Testis (tissue), 3 donors: ENCODE results near the gene DGKD. TPM values are rescaled to one million over a fixed set of nuclear protein-coding genes. Genes with fewer than 3 reads are reported as not detected.
A peak's percentile ranks its signal among the peaks of the same experiment; 100 is the strongest.

ENCODE experiments used
- DNase-seq: peaks from one replicate; pipeline ENCODE4 v3.0.0-alpha.2; 2019
- H3K27ac ChIP-seq, 2 donors: fragments of 200-600 bp; sonication (generic); one replicate each; pipeline ENCODE4 v1.5.1; 2019
- H3K27me3 ChIP-seq: fragments of 200-600 bp; sonication (generic); one replicate; pipeline ENCODE4 v1.5.1; 2019
- H3K36me3 ChIP-seq: fragments of 200-600 bp; sonication (generic); one replicate; pipeline ENCODE4 v1.5.1; 2017; ENCODE audit warnings: low read depth; ENCODE audit errors: missing control alignments
- H3K4me1 ChIP-seq: fragments of 200-600 bp; sonication (generic); one replicate; pipeline ENCODE4 v1.5.1; 2019
- H3K4me3 ChIP-seq, 2 donors: fragments of 200-600 bp; sonication (generic); one replicate each; pipeline ENCODE4 v1.5.1; 2017 to 2019
- H3K9me3 ChIP-seq: fragments of 200-600 bp; sonication (generic); one replicate; pipeline ENCODE4 v1.5.1; 2017
- CTCF ChIP-seq, 3 experiments: fragments of 450-650 bp in 2 of 3; fragments of 200-600 bp in 1 of 3; sonication (generic) in 1 of 3; IDR thresholded peaks; one replicate each; pipeline ENCODE4 v1.5.1; 2016 to 2019; ENCODE audit warnings: antibody characterized with exemption in 3 of 3, mild to moderate bottlenecking in 2 of 3, moderate library complexity in 1 of 3
- POLR2A ChIP-seq: fragments of 450-650 bp; IDR thresholded peaks from one replicate; pipeline ENCODE4 v1.6.1; 2017; ENCODE audit warnings: antibody characterized with exemption, mild to moderate bottlenecking, moderate library complexity
- WGBS, 2 donors: methylation state at CpG; one replicate each; pipeline ENCODE4 v1.1.5; 2018; 5-methylcytosine and 5-hydroxymethylcytosine counted together
- intact Hi-C: fragments of 100-400 bp; cut with DNase I; formaldehyde crosslinking; loops from one replicate; pipeline ENCODE4 v1.15.1; 2023; ENCODE audit warnings: low total_unique reads
- polyA plus RNA-seq: library from polyadenylated mRNA; stranded (reverse); fragments of 350-450 nt; fragmentation: Illumina TruSeq; extraction: RNeasy Lipid Tissue Mini Kit (QIAGEN cat#74804); gene quantifications from one replicate; pipeline ENCODE4 v1.2.3, GENCODE V29; 2014; ENCODE audit warnings: low read depth, low replicate concordance; ENCODE audit not compliant: insufficient read depth
- total RNA-seq, 2 donors: library from RNA; depleted of rRNA; stranded (reverse); fragments of >200 nt; gene quantifications; one replicate each; pipeline ENCODE4 v1.2.3, GENCODE V29; 2016

The DGKD gene
- total and polyA plus RNA-seq, 3 donors from 2014 or later, result 65.1 to 80.1 (median 66.7) TPM

GRCh38 chr2:233439191-233439590 lies 84.9 kb downstream of the DGKD start:
- H3K4me3 ChIP-seq, result no peak overlapping the region
- intact Hi-C loops, result loop anchor here (10.0 kb wide), 1 partner anchor 84 kb away; the partner anchor contains the start of gene DGKD
- H3K27ac ChIP-seq, result no peak overlapping the region
- peak; percentile 89 for DNase-seq
- H3K36me3 ChIP-seq, result no peaks in the 10 kb centered on the region
- 45 to 55% methylated on average over 7 to 9 of the region's 9 CpGs for WGBS, 2 donors
- peaks cover 6% of the 10 kb centered on the region for H3K4me1 ChIP-seq
- H3K9me3 ChIP-seq, result no peaks in the 10 kb centered on the region
- H3K27me3 ChIP-seq, result no peaks in the 10 kb centered on the region
- TF ChIP-seq CTCF (IDR thresholded peaks at IDR 0.05) (no peak), POLR2A (no peak)

- no peaks in the 10 kb centered on the region for H3K9me3 ChIP-seq
- WGBS, 2 donors, result 90 to 96% methylated on average over 13 to 17 of the region's 17 CpGs
- H3K27me3 ChIP-seq, result no peaks in the 10 kb centered on the region
- no peak overlapping the region for H3K4me3 ChIP-seq
- no peaks in the 10 kb centered on the region for H3K36me3 ChIP-seq
- no peak overlapping the region for H3K27ac ChIP-seq
- no peak for DNase-seq
- intact Hi-C loops, result no loop called here
- no peak for TF ChIP-seq CTCF (IDR thresholded peaks at IDR 0.05)
- TF ChIP-seq POLR2A, result no peak
- peaks cover 6% of the 10 kb centered on the region for H3K4me1 ChIP-seq
Measured at GRCh38 chr2:233440314-233440713, 86.0 kb downstream of the DGKD start.

GRCh38 chr2:233440714-233441113 lies 86.4 kb downstream of the DGKD start:
- no peak for DNase-seq
- H3K36me3 ChIP-seq, result no peaks in the 10 kb centered on the region

GRCh38 chr2:233441161-233442027 lies 87.1 kb downstream of the DGKD start:
- no peaks in the 10 kb centered on the region for H3K27me3 ChIP-seq

More at GRCh38 chr2:233440714-233441113, 86.4 kb downstream of the DGKD start:
- intact Hi-C loops, result no loop called here
- H3K9me3 ChIP-seq, result no peaks in the 10 kb centered on the region
- H3K4me1 ChIP-seq, result peaks cover 6% of the 10 kb centered on the region
- H3K4me3 ChIP-seq, result no peak overlapping the region
- TF ChIP-seq POLR2A (no peak), CTCF (IDR thresholded peaks at IDR 0.05) (no peak)
- H3K27ac ChIP-seq, result no peak overlapping the region
- WGBS, 2 donors, result 92 to 93% methylated on average over 5 to 9 of the region's 9 CpGs
- H3K27me3 ChIP-seq, result no peaks in the 10 kb centered on the region

More at GRCh38 chr2:233441161-233442027, 87.1 kb downstream of the DGKD start:
- no peak overlapping the region for H3K4me3 ChIP-seq
- DNase-seq, result no peak
- no peaks in the 10 kb centered on the region for H3K36me3 ChIP-seq
- intact Hi-C loops, result no loop called here
- no peak overlapping the region for H3K27ac ChIP-seq
- H3K4me1 ChIP-seq, result peaks cover 6% of the 10 kb centered on the region
- TF ChIP-seq POLR2A, result no peak
- no peak for TF ChIP-seq CTCF (IDR thresholded peaks at IDR 0.05)
- WGBS, 2 donors, result 95 to 97% methylated on average over 20 to 26 of the region's 26 CpGs
- no peaks in the 10 kb centered on the region for H3K9me3 ChIP-seq
